PC-3 (cell line): ENCODE measurements around the gene HSPA8. TPM values are rescaled to one million over a fixed set of nuclear protein-coding genes. Genes with fewer than 3 reads are reported as not detected.

Source experiments
- ATAC-seq: fragments of 200-7000 bp; cut with Tn5 transposase; 2 replicates; pipeline ENCODE4 v1.9.1; 2020; ENCODE audit warnings: mild to moderate bottlenecking, moderate library complexity
- BruUV-seq: library from RNA; stranded (reverse); fragments of 400-500 nt; replicated peaks from 2 replicates; lab custom pipeline; 2021; lab: Mats Ljungman, UMichigan
- CTCF ChIA-PET: fragments of 300-600 bp; sonication (Branson Sonifier 250); formaldehyde crosslinking; loops from one replicate; lab custom pipeline; 2022; ENCODE audit warnings: antibody characterized with exemption; lab: Charles Lee
- POLR2A ChIA-PET: fragments of 300-600 bp; sonication (Branson Sonifier 250); formaldehyde crosslinking; loops from one replicate; lab custom pipeline; 2022; ENCODE audit warnings: antibody characterized with exemption; ENCODE audit not compliant: unreplicated experiment; lab: Charles Lee
- DNase-seq: peaks from one replicate; pipeline ENCODE4 v3.0.0-alpha.2; 2015
- H2AFZ ChIP-seq: fragments of 300-600 bp; sonication (generic); 2 replicates; pipeline ENCODE4 v1.6.0; 2016; ENCODE audit warnings: antibody characterized with exemption, low read length
- H3F3A ChIP-seq: fragments of 300-600 bp; sonication (generic); one replicate; pipeline ENCODE4 v1.6.0; 2017; ENCODE audit warnings: antibody characterized with exemption, low read length, control low read depth, mild to moderate bottlenecking; ENCODE audit not compliant: unreplicated experiment
- H3K27ac ChIP-seq: fragments of 300-600 bp; sonication (generic); 2 replicates; pipeline ENCODE4 v1.5.1; 2016; ENCODE audit warnings: mild to moderate bottlenecking, low read length
- H3K27me3 ChIP-seq: fragments of 300-600 bp; sonication (generic); 2 replicates; pipeline ENCODE4 v1.6.1; 2016; ENCODE audit warnings: low read length, mixed read lengths
- H3K36me3 ChIP-seq: fragments of 300-600 bp; sonication (generic); 2 replicates; pipeline ENCODE4 v1.6.1; 2016; ENCODE audit warnings: low read depth, mixed run types, low read length, mixed read lengths
- H3K4me1 ChIP-seq: fragments of 300-600 bp; sonication (generic); 2 replicates; pipeline ENCODE4 v1.5.1; 2016; ENCODE audit warnings: low read length; ENCODE audit not compliant: insufficient read depth
- H3K4me2 ChIP-seq: fragments of 300-600 bp; sonication (generic); 2 replicates; pipeline ENCODE4 v1.6.0; 2016; ENCODE audit warnings: low read length
- H3K4me3 ChIP-seq: fragments of 300-600 bp; sonication (generic); 2 replicates; pipeline ENCODE4 v1.5.1; 2016; ENCODE audit warnings: mild to moderate bottlenecking, low read length, mixed read lengths
- H3K79me2 ChIP-seq: fragments of 300-600 bp; sonication (generic); 2 replicates; pipeline ENCODE4 v1.6.1; 2017; ENCODE audit warnings: low read length, mixed read lengths
- H3K9ac ChIP-seq: fragments of 300-600 bp; sonication (generic); 2 replicates; pipeline ENCODE4 v1.6.0; 2016; ENCODE audit warnings: mild to moderate bottlenecking, low read length
- H3K9me2 ChIP-seq: fragments of 300-600 bp; sonication (generic); replicated peaks from 2 replicates; pipeline ENCODE4 v1.6.1; 2016; ENCODE audit warnings: mixed run types, low read length, mixed read lengths
- H3K9me3 ChIP-seq: fragments of 300-600 bp; sonication (generic); 2 replicates; pipeline ENCODE4 v1.6.1; 2016; ENCODE audit warnings: low read length, mixed read lengths
- H4K20me1 ChIP-seq: fragments of 300-600 bp; sonication (generic); 2 replicates; pipeline ENCODE4 v1.6.1; 2016; ENCODE audit warnings: low read length, mixed read lengths
- CTCF ChIP-seq: fragments of 300-600 bp; sonication (generic); conservative IDR thresholded peaks from 2 replicates; pipeline ENCODE4 v1.5.1; 2017; ENCODE audit warnings: antibody characterized with exemption, low read depth, mild to moderate bottlenecking, low read length
- EZH2 ChIP-seq: fragments of 300-600 bp; sonication (generic); IDR thresholded peaks from one replicate; pipeline ENCODE4 v1.6.1; 2017; ENCODE audit warnings: antibody characterized with exemption, mild to moderate bottlenecking, low read length; ENCODE audit not compliant: unreplicated experiment
- EZH2phosphoT487 ChIP-seq: fragments of 300-600 bp; sonication (generic); IDR thresholded peaks from 2 replicates; pipeline ENCODE4 v1.6.1; 2018; ENCODE audit warnings: mild to moderate bottlenecking, antibody characterized with exemption, low read length, borderline replicate concordance
- intact Hi-C: fragments of 100-400 bp; cut with micrococcal nuclease; formaldehyde crosslinking; loops from 2 replicates; pipeline ENCODE4 v1.9.0; 2023
- total RNA-seq: library from RNA; depleted of rRNA; stranded (reverse); fragments of >200 nt; gene quantifications from 2 replicates; pipeline ENCODE4 v1.2.3, GENCODE V29; 2014

Gene HSPA8
- total RNA-seq, 1 experiment from 2014 or later: 2,484 TPM

DNA sequence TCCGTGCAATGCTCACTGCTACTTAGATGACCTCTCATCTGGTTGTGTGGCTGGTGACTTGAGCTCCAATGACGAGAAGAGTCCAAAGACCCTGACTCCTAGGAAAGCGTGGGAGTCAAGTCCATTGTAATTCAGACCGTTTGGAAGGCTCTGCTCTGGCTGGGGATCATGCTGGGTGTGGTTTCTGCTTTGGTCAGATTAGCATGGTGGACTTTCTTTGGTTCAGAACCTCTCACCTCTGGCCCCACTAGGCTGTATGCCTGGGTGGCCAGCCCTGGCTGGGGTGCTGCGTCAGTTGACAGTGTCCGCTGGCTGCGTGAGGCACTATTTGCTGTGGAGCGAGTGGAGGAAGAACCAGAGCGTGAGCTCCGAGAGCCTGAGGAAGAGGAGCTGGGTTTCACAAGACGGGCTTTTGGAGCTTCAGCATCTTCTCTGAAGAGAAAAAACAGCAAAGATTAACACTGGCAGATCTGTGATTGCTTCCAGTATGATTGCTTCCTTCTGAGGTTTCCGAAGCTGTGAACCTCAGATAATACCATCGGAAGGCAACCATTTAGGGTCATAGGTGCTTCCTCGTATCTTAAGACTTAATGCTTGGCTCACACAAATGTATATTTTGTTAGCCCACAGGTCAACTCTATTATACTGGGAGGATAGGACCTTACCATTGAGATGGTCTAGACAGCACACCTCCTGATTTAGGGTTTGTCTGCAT lies 11.6 kb upstream of the HSPA8 start:
- Histone ChIP-seq H3K27ac (no peak overlapping the region), H3K4me3 (no peak overlapping the region), H3K4me2 (no peak overlapping the region), H3F3A (no peaks in the 10 kb centered on the region), H3K9ac (no peak overlapping the region), H3K9me2 (no peaks in the 10 kb centered on the region), H3K9me3 (no peaks in the 10 kb centered on the region), H2AFZ (no peak overlapping the region), H3K36me3 (peaks cover 9% of the 10 kb centered on the region; the same call in 1 of the 2 replicates), H4K20me1 (no peaks in the 10 kb centered on the region), H3K4me1 (peaks cover 14% of the 10 kb centered on the region), H3K79me2 (no peaks in the 10 kb centered on the region), H3K27me3 (no peaks in the 10 kb centered on the region)
- intact Hi-C loops: loop anchor here (2.0 kb wide), 1 partner anchor 63 kb away; no protein-coding TSS in a partner anchor
- ChIA-PET CTCF (no interaction called here), POLR2A (no interaction called here)
- DNase-seq (no peak), ATAC-seq (no peak)
- no TSS peak for BruUV-seq
- no peak for TF ChIP-seq EZH2phosphoT487
- TF ChIP-seq EZH2: no peak
- TF ChIP-seq CTCF: no peak

DNA sequence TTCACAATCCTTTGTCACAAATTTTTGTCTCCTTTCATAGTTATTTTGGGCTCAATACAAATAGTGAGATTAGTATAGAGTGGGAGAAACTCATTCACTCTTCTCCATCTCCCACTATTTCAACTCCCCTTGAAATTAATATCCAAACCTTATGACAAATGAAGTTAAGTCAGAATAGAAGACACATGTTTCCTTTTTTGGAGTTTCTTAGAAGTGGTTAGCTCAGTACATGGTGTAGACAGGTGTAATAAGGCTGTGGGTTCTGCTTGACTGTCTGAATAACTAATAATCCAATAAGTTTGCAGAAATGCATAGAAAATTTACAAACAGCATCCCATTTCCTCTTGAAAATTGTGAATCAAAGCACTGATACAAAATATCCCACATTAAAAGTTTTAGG lies 10.8 kb upstream of the HSPA8 start:
- Histone ChIP-seq H3K9ac (no peak overlapping the region), H3F3A (no peaks in the 10 kb centered on the region), H3K4me3 (no peak overlapping the region), H2AFZ (no peak overlapping the region), H3K9me3 (no peaks in the 10 kb centered on the region), H3K27ac (no peak overlapping the region), H3K36me3 (peaks cover 9% of the 10 kb centered on the region; the same call in 1 of the 2 replicates), H3K79me2 (no peaks in the 10 kb centered on the region), H3K4me2 (peak overlapping the region; percentile 18; the same call in 1 of the 2 replicates), H4K20me1 (no peaks in the 10 kb centered on the region), H3K9me2 (no peaks in the 10 kb centered on the region), H3K27me3 (no peaks in the 10 kb centered on the region), H3K4me1 (peaks cover 14% of the 10 kb centered on the region)
- DNase-seq (no peak), ATAC-seq (no peak)
- TF ChIP-seq EZH2phosphoT487 (no peak), CTCF (no peak), EZH2 (no peak)
- ChIA-PET CTCF (no interaction called here), POLR2A (no interaction called here)
- BruUV-seq: no TSS peak
- intact Hi-C loops: loop anchor here (2.0 kb wide), 1 partner anchor 64 kb away; no protein-coding TSS in a partner anchor

- BruUV-seq: TSS peak; percentile 18
- ChIA-PET POLR2A (no interaction called here), CTCF (no interaction called here)
- H2AFZ ChIP-seq: no peak overlapping the region
- peaks cover 9% of the 10 kb centered on the region; the same call in 1 of the 2 replicates for H3K36me3 ChIP-seq
- H3K4me1 ChIP-seq: peaks cover 14% of the 10 kb centered on the region
- H3K9me2 ChIP-seq: no peaks in the 10 kb centered on the region
- H3K9me3 ChIP-seq: no peaks in the 10 kb centered on the region
- H3K4me3 ChIP-seq: no peak overlapping the region
- H3K79me2 ChIP-seq: no peaks in the 10 kb centered on the region
- H3K27ac ChIP-seq: no peak overlapping the region
- DNase-seq (peak; percentile 82), ATAC-seq (peak; percentile 49)
- no peaks in the 10 kb centered on the region for H4K20me1 ChIP-seq
- intact Hi-C loops: loop anchor here (2.0 kb wide), 1 partner anchor 64 kb away; no protein-coding TSS in a partner anchor
- no peak overlapping the region for H3K9ac ChIP-seq
- no peaks in the 10 kb centered on the region for H3K27me3 ChIP-seq
- no peaks in the 10 kb centered on the region for H3F3A ChIP-seq
- H3K4me2 ChIP-seq: peak overlapping the region; percentile 18; the same call in 1 of the 2 replicates
- TF ChIP-seq EZH2: no peak
- no peak for TF ChIP-seq CTCF
- no peak for TF ChIP-seq EZH2phosphoT487
Observed at GRCh38 chr11:123072332-123072761, 10.4 kb upstream of the HSPA8 start.
